ENCODE measurements around the gene HLA-DPA1.

GRCh38 chr6:33030245-33030644, 43.2 kb downstream of the HLA-DPA1 start:
- TF ChIP-seq CTCF (conservative IDR thresholded peaks at IDR 0.05; ENCODE audit: low read depth, low read length): no peak
- no peak for TF ChIP-seq EZH2 (IDR thresholded peaks at IDR 0.05; ENCODE audit: borderline replicate concordance, low read depth, low read length, poor library complexity, severe bottlenecking)

All from A673 (cell line).